OCI-LY7 (cell line): ENCODE measurements around the gene ARHGAP18.

ENCODE experiments used
- EZH2phosphoT487 ChIP-seq: fragments of 200-600 bp; sonication (generic); IDR thresholded peaks from 2 replicates; pipeline ENCODE4 v1.6.1; 2018; ENCODE audit warnings: low read depth, borderline replicate concordance, mild to moderate bottlenecking, mixed run types, antibody characterized with exemption, low read length, moderate library complexity, mixed read lengths
- TF ChIP-seq, protein P1 (sequence below): fragments of 200-600 bp; sonication (generic); conservative IDR thresholded peaks from 2 replicates; pipeline ENCODE4 v1.5.1; 2014; ENCODE audit warnings: mild to moderate bottlenecking, antibody characterized with exemption, low read length, moderate library complexity, mixed read lengths

DNA sequence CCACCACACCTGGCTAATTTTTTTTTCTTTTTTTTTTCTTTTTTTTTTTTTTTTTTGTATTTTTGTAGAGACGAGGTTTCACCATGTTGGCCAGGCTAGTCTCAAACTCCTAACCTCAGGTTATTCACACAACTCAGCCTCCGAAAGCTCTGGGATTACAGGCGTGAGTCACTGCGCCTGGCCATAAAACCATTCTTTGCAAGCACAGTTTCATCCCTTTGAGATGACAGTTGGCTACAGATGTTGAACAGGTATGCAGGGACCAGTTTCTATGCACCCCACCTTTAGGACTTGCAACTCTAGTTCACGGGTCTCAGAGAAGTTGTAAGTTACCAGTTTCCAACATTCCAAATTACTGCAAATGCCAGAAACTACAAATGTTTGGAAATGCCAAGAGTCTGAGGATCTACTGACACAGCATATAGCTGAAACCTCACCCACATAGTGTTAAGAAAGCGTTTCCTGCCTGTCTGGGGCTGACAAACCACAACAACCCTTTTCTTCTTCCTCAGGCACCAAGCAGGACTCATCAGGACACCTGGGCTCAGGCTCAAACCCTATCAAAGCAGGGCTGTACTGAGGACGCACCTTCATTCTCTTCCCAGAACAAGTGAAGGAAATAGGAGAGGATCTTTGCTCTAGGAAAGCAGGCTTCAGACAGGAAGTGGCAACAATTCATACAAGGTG, 22.9 kb downstream of the ARHGAP18 start:
- no peak for TF ChIP-seq EZH2phosphoT487
- TF ChIP-seq, protein P1, sequence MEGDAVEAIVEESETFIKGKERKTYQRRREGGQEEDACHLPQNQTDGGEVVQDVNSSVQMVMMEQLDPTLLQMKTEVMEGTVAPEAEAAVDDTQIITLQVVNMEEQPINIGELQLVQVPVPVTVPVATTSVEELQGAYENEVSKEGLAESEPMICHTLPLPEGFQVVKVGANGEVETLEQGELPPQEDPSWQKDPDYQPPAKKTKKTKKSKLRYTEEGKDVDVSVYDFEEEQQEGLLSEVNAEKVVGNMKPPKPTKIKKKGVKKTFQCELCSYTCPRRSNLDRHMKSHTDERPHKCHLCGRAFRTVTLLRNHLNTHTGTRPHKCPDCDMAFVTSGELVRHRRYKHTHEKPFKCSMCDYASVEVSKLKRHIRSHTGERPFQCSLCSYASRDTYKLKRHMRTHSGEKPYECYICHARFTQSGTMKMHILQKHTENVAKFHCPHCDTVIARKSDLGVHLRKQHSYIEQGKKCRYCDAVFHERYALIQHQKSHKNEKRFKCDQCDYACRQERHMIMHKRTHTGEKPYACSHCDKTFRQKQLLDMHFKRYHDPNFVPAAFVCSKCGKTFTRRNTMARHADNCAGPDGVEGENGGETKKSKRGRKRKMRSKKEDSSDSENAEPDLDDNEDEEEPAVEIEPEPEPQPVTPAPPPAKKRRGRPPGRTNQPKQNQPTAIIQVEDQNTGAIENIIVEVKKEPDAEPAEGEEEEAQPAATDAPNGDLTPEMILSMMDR = no peak
